HEK293T (cell line): ENCODE measurements around the gene GJD4.

Source experiments
- ARNT ChIP-seq: fragments of 450-650 bp; IDR thresholded peaks from 2 replicates; pipeline ENCODE4 v1.6.1; 2017; ENCODE audit warnings: mild to moderate bottlenecking
- BHLHE40 ChIP-seq: fragments of 450-650 bp; IDR thresholded peaks from 2 replicates; pipeline ENCODE4 v1.6.1; 2016; ENCODE audit warnings: mild to moderate bottlenecking, moderate library complexity, borderline replicate concordance
- FOXA1 ChIP-seq: fragments of 450-650 bp; IDR thresholded peaks from 2 replicates; pipeline ENCODE4 v1.6.1; 2016; ENCODE audit warnings: mild to moderate bottlenecking
- FOXK2 ChIP-seq: fragments of 450-650 bp; IDR thresholded peaks from 2 replicates; pipeline ENCODE4 v1.6.1; 2016; ENCODE audit warnings: mild to moderate bottlenecking
- L3MBTL2 ChIP-seq: fragments of 450-650 bp; conservative IDR thresholded peaks from 2 replicates; pipeline ENCODE4 v1.6.1; 2016; ENCODE audit warnings: mild to moderate bottlenecking
- NFRKB ChIP-seq: fragments of 450-650 bp; IDR thresholded peaks from 2 replicates; pipeline ENCODE4 v1.6.1; 2016; ENCODE audit warnings: mild to moderate bottlenecking, moderate library complexity
- SUZ12 ChIP-seq: fragments of 450-650 bp; IDR thresholded peaks from 2 replicates; pipeline ENCODE4 v1.6.1; 2016; ENCODE audit warnings: mild to moderate bottlenecking
- ZNF384 ChIP-seq: fragments of 450-650 bp; IDR thresholded peaks from 2 replicates; pipeline ENCODE4 v1.6.1; 2016

- TF ChIP-seq ZNF384 (no peak), NFRKB (no peak), FOXA1 (no peak), BHLHE40 (no peak), ARNT (no peak), FOXK2 (no peak), L3MBTL2 (no peak), SUZ12 (no peak)
Observed at GRCh38 chr10:35605191-35605590, at the start of gene GJD4.
